Mesendoderm (in vitro differentiated cells): ENCODE results near the gene ENDOU.

Experiments
- DNase-seq: peaks from one replicate; pipeline ENCODE4 v3.0.0; 2013
- H2AK5ac ChIP-seq: 2 replicates; pipeline ENCODE4 v1.6.1; 2013; ENCODE audit warnings: low read length, inconsistent platforms
- H2BK120ac ChIP-seq: 2 replicates; pipeline ENCODE4 v1.6.1; 2013; ENCODE audit warnings: low read depth, mild to moderate bottlenecking, low read length, moderate library complexity, mixed read lengths
- H2BK15ac ChIP-seq: replicated peaks from 2 replicates; pipeline ENCODE4 v1.6.1; 2013; ENCODE audit warnings: low read depth, mild to moderate bottlenecking, moderate library complexity
- H2BK5ac ChIP-seq: 2 replicates; pipeline ENCODE4 v1.6.1; 2013; ENCODE audit warnings: low read length, inconsistent platforms
- H3K18ac ChIP-seq: 2 replicates; pipeline ENCODE4 v1.6.1; 2013; ENCODE audit warnings: mild to moderate bottlenecking, low read length, mixed read lengths
- H3K23ac ChIP-seq: one replicate; pipeline ENCODE4 v1.6.1; 2013; ENCODE audit warnings: low read length
- H3K27ac ChIP-seq: 2 replicates; pipeline ENCODE4 v1.5.1; 2013; ENCODE audit warnings: low read depth, mild to moderate bottlenecking, inconsistent platforms, low read length, moderate library complexity
- H3K27me3 ChIP-seq: 2 replicates; pipeline ENCODE4 v1.6.1; 2013; ENCODE audit warnings: low read length, control low read depth, mild to moderate bottlenecking, inconsistent platforms; ENCODE audit not compliant: insufficient read depth, poor library complexity
- H3K36me3 ChIP-seq: 2 replicates; pipeline ENCODE4 v1.6.1; 2013; ENCODE audit warnings: low read length, inconsistent platforms; ENCODE audit not compliant: control insufficient read depth, insufficient read depth
- H3K4ac ChIP-seq: one replicate; pipeline ENCODE4 v1.6.1; 2013; ENCODE audit warnings: low read depth, mild to moderate bottlenecking, low read length, moderate library complexity
- H3K4me1 ChIP-seq: 2 replicates; pipeline ENCODE4 v1.6.1; 2013; ENCODE audit warnings: low read depth, low read length, inconsistent platforms; ENCODE audit not compliant: control insufficient read depth
- H3K4me2 ChIP-seq: 2 replicates; pipeline ENCODE4 v1.6.1; 2013; ENCODE audit warnings: low read length
- H3K4me3 ChIP-seq: 2 replicates; pipeline ENCODE4 v1.5.1; 2013; ENCODE audit warnings: mild to moderate bottlenecking, low read length
- H3K56ac ChIP-seq: one replicate; pipeline ENCODE4 v1.6.1; 2013; ENCODE audit warnings: low read length
- H3K79me1 ChIP-seq: 2 replicates; pipeline ENCODE4 v1.6.1; 2013; ENCODE audit warnings: low read length, inconsistent platforms
- H3K79me2 ChIP-seq: 2 replicates; pipeline ENCODE4 v1.6.1; 2013; ENCODE audit warnings: mild to moderate bottlenecking, low read length; ENCODE audit not compliant: control insufficient read depth, insufficient read depth
- H3K9ac ChIP-seq: 2 replicates; pipeline ENCODE4 v1.6.1; 2013; ENCODE audit warnings: low read length, inconsistent platforms
- H4K5ac ChIP-seq: one replicate; pipeline ENCODE4 v1.6.1; 2013; ENCODE audit warnings: low read length
- H4K8ac ChIP-seq: one replicate; pipeline ENCODE4 v1.6.1; 2013; ENCODE audit warnings: low read depth, mild to moderate bottlenecking, control low read depth, low read length, moderate library complexity
- WGBS: extraction: QIAGEN DNeasy Blood & Tissue Kit; methylation state at CpG from one replicate; pipeline ENCODE4 v1.1.7; 2013; ENCODE audit warnings: low lambda C conversion rate, missing lambda C conversion rate; ENCODE audit not compliant: insufficient coverage; ENCODE audit errors: extremely low coverage; 5-methylcytosine and 5-hydroxymethylcytosine counted together

The ENDOU gene

GRCh38 chr12:47758584-47758833 lies 33.2 kb upstream of the ENDOU start:
- no CpG with 5 or more reads among the region's 10 CpGs for WGBS
- peak overlapping the region; percentile 82 for H3K27ac ChIP-seq

GRCh38 chr12:47757840-47758583 lies 32.7 kb upstream of the ENDOU start:
- peak overlapping the region; percentile 98 for H2AK5ac ChIP-seq
- peaks cover 10% of the 10 kb centered on the region for H3K79me1 ChIP-seq
- peak overlapping the region; percentile 48 for H3K4me3 ChIP-seq
- peaks cover 8% of the 10 kb centered on the region for H3K79me2 ChIP-seq
- H3K4me1 ChIP-seq = peaks cover 41% of the 10 kb centered on the region
- no peaks in the 10 kb centered on the region for H3K36me3 ChIP-seq
- H3K27me3 ChIP-seq = no peaks in the 10 kb centered on the region
- peak overlapping the region; percentile 82 for H3K27ac ChIP-seq
- no peak overlapping the region for H4K5ac ChIP-seq
- no peak overlapping the region for H4K8ac ChIP-seq
- peak overlapping the region; percentile 90 for H3K56ac ChIP-seq
- peak overlapping the region; percentile 62 for H3K18ac ChIP-seq
- H3K4ac ChIP-seq = peak overlapping the region; percentile 5
- H3K4me2 ChIP-seq = peak overlapping the region; percentile 81
- peak overlapping the region; percentile 72 for H3K23ac ChIP-seq
- no peak overlapping the region for H2BK120ac ChIP-seq
- peak overlapping the region; percentile 62 for H2BK5ac ChIP-seq
- no peak overlapping the region for H2BK15ac ChIP-seq
- peak overlapping the region; percentile 72 for H3K9ac ChIP-seq
- peak; percentile 72 for DNase-seq
- no CpG with 5 or more reads among the region's 20 CpGs for WGBS

More at GRCh38 chr12:47758584-47758833, 33.2 kb upstream of the ENDOU start:
- peak overlapping the region; percentile 62 for H3K18ac ChIP-seq
- DNase-seq = no peak
- no peaks in the 10 kb centered on the region for H3K36me3 ChIP-seq
- H3K4me3 ChIP-seq = peak overlapping the region; percentile 48
- H2BK5ac ChIP-seq = peak overlapping the region; percentile 27
- peaks cover 37% of the 10 kb centered on the region for H3K4me1 ChIP-seq
- H3K9ac ChIP-seq = peak overlapping the region; percentile 72
- H3K79me1 ChIP-seq = peaks cover 9% of the 10 kb centered on the region
- H3K4ac ChIP-seq = peak overlapping the region; percentile 44
- no peak overlapping the region for H4K5ac ChIP-seq
- H3K56ac ChIP-seq = peak overlapping the region; percentile 90
- H2AK5ac ChIP-seq = no peak overlapping the region
- H2BK120ac ChIP-seq = peak overlapping the region; percentile 10
- H3K4me2 ChIP-seq = peak overlapping the region; percentile 81
- no peak overlapping the region for H4K8ac ChIP-seq
- no peaks in the 10 kb centered on the region for H3K27me3 ChIP-seq
- H3K79me2 ChIP-seq = peaks cover 8% of the 10 kb centered on the region
- H3K23ac ChIP-seq = no peak overlapping the region
- H2BK15ac ChIP-seq = no peak overlapping the region

- peak overlapping the region; percentile 11 for H3K18ac ChIP-seq
- no peaks in the 10 kb centered on the region for H3K27me3 ChIP-seq
- no peak overlapping the region for H3K4me3 ChIP-seq
- H2AK5ac ChIP-seq = peak overlapping the region; percentile 98
- WGBS = no CpG with 5 or more reads among the region's 7 CpGs
- peak overlapping the region; percentile 72 for H3K23ac ChIP-seq
- H3K4me1 ChIP-seq = peaks cover 45% of the 10 kb centered on the region
- peak overlapping the region; percentile 82 for H3K27ac ChIP-seq
- no peaks in the 10 kb centered on the region for H3K36me3 ChIP-seq
- H3K79me2 ChIP-seq = peaks cover 8% of the 10 kb centered on the region
- H4K8ac ChIP-seq = no peak overlapping the region
- H3K9ac ChIP-seq = peak overlapping the region; percentile 72
- H3K4ac ChIP-seq = peak overlapping the region; percentile 5
- H2BK120ac ChIP-seq = no peak overlapping the region
- H3K4me2 ChIP-seq = peak overlapping the region; percentile 81
- H4K5ac ChIP-seq = no peak overlapping the region
- H3K56ac ChIP-seq = peak overlapping the region; percentile 90
- H2BK5ac ChIP-seq = peak overlapping the region; percentile 37
- no peak for DNase-seq
- peaks cover 14% of the 10 kb centered on the region for H3K79me1 ChIP-seq
- H2BK15ac ChIP-seq = no peak overlapping the region
These were observed 32.1 kb upstream of the ENDOU start for GRCh38 chr12:47757364-47757839.

- peaks cover 47% of the 10 kb centered on the region for H3K4me1 ChIP-seq
- no peak overlapping the region for H3K18ac ChIP-seq
- H3K79me1 ChIP-seq = peaks cover 16% of the 10 kb centered on the region
- H2BK120ac ChIP-seq = no peak overlapping the region
- peak overlapping the region; percentile 0 for H2AK5ac ChIP-seq
- H3K4ac ChIP-seq = no peak overlapping the region
- no peak overlapping the region for H2BK15ac ChIP-seq
- no peaks in the 10 kb centered on the region for H3K36me3 ChIP-seq
- H4K8ac ChIP-seq = no peak overlapping the region
- no CpG with 5 or more reads among the region's 12 CpGs for WGBS
- H2BK5ac ChIP-seq = no peak overlapping the region
- peaks cover 8% of the 10 kb centered on the region for H3K79me2 ChIP-seq
- no peak overlapping the region for H3K27ac ChIP-seq
- no peak overlapping the region for H4K5ac ChIP-seq
- H3K4me2 ChIP-seq = no peak overlapping the region
- DNase-seq = no peak
- H3K27me3 ChIP-seq = no peaks in the 10 kb centered on the region
- H3K9ac ChIP-seq = peak overlapping the region; percentile 6
- no peak overlapping the region for H3K4me3 ChIP-seq
- H3K56ac ChIP-seq = peak overlapping the region; percentile 12
- no peak overlapping the region for H3K23ac ChIP-seq
These were observed 30.6 kb upstream of the ENDOU start for GRCh38 chr12:47755655-47756562.

GRCh38 chr12:47754881-47755280 lies 29.6 kb upstream of the ENDOU start:
- Histone ChIP-seq H4K8ac (no peak overlapping the region), H3K27ac (no peak overlapping the region), H3K4me2 (no peak overlapping the region), H3K36me3 (no peaks in the 10 kb centered on the region), H3K56ac (peak overlapping the region; percentile 67), H3K4me3 (no peak overlapping the region), H2AK5ac (peak overlapping the region; percentile 87), H3K4ac (no peak overlapping the region), H3K27me3 (no peaks in the 10 kb centered on the region), H3K23ac (no peak overlapping the region), H2BK15ac (no peak overlapping the region), H3K18ac (no peak overlapping the region), H3K4me1 (peaks cover 47% of the 10 kb centered on the region), H3K79me1 (peaks cover 14% of the 10 kb centered on the region), H2BK120ac (no peak overlapping the region), H3K79me2 (peaks cover 8% of the 10 kb centered on the region), H3K9ac (no peak overlapping the region), H4K5ac (no peak overlapping the region), H2BK5ac (no peak overlapping the region)
- WGBS = no CpG with 5 or more reads among the region's 3 CpGs
- DNase-seq = no peak
